ENCODE results near the gene ARAF. TPM values are rescaled to one million over a fixed set of nuclear protein-coding genes. Genes with fewer than 3 reads are reported as not detected.

ARAF gene
- total and polyA plus RNA-seq, 2 of the 13 experiments (the other 11 are each of a cell fraction or from before 2014, with no cell fraction given), result 18.0 to 33.1 TPM

DNA sequence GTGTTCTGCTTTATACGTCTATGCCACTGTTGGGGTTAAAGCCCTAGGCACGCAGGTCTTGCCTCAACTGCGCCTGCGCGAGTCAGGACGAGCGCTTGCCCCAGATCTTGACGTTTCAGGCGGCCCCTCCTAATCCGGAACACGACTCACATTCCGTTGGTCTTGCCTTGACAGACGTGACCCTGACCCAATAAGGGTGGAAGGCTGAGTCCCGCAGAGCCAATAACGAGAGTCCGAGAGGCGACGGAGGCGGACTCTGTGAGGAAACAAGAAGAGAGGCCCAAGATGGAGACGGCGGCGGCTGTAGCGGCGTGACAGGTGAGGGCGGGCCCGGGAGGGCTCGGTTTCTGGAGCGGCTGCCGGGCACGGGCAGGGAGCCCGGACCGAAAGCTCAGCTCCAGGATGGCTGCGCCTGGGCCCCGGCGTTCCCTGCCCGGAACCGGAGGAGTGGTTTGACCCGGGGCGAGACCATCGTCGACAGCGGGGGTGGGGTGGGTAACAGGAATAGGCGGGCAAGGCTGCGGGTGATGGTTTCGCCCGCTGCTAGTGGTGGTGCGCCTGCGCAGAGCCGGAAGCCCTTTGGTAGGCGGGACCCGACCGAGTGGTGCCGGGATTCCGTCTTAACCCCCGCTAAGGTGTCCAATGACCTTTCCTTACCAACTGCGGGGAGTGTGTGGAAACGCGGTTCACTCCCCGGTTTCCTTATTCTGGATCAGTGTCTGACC lies at the start of gene ARAF (continued):
- TF ChIP-seq, protein P1, sequence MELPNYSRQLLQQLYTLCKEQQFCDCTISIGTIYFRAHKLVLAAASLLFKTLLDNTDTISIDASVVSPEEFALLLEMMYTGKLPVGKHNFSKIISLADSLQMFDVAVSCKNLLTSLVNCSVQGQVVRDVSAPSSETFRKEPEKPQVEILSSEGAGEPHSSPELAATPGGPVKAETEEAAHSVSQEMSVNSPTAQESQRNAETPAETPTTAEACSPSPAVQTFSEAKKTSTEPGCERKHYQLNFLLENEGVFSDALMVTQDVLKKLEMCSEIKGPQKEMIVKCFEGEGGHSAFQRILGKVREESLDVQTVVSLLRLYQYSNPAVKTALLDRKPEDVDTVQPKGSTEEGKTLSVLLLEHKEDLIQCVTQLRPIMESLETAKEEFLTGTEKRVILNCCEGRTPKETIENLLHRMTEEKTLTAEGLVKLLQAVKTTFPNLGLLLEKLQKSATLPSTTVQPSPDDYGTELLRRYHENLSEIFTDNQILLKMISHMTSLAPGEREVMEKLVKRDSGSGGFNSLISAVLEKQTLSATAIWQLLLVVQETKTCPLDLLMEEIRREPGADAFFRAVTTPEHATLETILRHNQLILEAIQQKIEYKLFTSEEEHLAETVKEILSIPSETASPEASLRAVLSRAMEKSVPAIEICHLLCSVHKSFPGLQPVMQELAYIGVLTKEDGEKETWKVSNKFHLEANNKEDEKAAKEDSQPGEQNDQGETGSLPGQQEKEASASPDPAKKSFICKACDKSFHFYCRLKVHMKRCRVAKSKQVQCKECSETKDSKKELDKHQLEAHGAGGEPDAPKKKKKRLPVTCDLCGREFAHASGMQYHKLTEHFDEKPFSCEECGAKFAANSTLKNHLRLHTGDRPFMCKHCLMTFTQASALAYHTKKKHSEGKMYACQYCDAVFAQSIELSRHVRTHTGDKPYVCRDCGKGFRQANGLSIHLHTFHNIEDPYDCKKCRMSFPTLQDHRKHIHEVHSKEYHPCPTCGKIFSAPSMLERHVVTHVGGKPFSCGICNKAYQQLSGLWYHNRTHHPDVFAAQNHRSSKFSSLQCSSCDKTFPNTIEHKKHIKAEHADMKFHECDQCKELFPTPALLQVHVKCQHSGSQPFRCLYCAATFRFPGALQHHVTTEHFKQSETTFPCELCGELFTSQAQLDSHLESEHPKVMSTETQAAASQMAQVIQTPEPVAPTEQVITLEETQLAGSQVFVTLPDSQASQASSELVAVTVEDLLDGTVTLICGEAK (IDR thresholded peaks at IDR 0.05), result no peak
- TF ChIP-seq, protein P1 (CRISPR knock-in tag; IDR thresholded peaks at IDR 0.05), result no peak
- TF ChIP-seq NFRKB (IDR thresholded peaks at IDR 0.05), result 0 out of 2 replicates have a peak, but pooled peaks have one; percentile 34
- TF ChIP-seq HMG20B (CRISPR knock-in tag; conservative IDR thresholded peaks at IDR 0.05), result no peak
- TF ChIP-seq DMAP1 (CRISPR knock-in tag; IDR thresholded peaks at IDR 0.05), result peak; percentile 41; the same call in 1 of the 2 replicates
- no peak for TF ChIP-seq ZNF790 (CRISPR knock-in tag; IDR thresholded peaks at IDR 0.05; ENCODE audit: borderline replicate concordance)
- peak; percentile 60 for TF ChIP-seq SAP130 (CRISPR knock-in tag; IDR thresholded peaks at IDR 0.05; ENCODE audit: low read depth)
